Stimulated activated CD4-positive, alpha-beta T cell treated with anti-CD3 and anti-CD28 coated beads, Interleukin-2, amount 100 ng/mL, for 48 hours (primary cell): ENCODE measurements around the gene ADRA1B.

Experiments
- DNase-seq, 2 donors: peaks; one replicate each; pipeline ENCODE4 v3.0.0-alpha.2; 2020

ADRA1B gene

GRCh38 chr5:159902444-159903121, 13.7 kb upstream of the ADRA1B start:
- no peak for DNase-seq

DNA sequence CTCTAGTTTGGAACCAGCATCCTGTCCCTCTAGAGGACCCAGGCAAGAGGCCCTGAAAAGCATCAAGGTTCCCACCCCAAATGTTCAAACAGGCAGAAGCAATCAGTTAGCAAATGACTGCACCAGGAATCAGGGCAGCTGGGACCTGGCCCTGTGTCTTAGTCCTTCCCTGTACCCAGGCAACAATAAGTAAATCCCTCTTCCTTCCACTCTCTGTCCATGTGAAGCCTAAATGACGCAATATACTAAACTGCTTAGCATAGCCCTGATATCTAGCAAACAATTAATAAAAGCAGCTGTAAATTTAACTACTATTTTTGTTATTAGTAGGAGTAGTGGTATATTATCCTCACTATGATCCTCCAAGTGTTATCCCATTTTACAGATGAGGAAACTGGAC, 13.2 kb upstream of the ADRA1B start:
- no peak for DNase-seq

DNA sequence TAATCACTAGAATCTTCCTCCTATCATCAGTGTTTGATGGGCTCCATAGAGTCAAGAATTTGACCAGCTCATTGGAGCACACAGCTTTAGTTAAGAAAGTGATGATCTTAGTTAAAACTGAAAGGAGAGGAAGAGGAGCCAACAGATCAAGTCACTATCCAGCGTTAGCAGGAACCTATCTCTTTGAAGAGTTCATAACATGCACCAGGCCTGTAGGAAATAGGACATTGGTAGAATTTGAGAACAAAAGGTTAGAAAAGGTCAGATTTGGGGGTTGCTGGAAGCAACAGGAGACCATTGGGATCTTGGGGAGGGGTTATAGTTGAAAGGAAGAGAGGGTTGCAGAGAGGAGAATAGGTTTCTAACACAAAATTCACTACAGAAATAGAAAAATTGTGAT, 11.4 kb upstream of the ADRA1B start:
- DNase-seq: no peak

GRCh38 chr5:159905496-159905895, 10.8 kb upstream of the ADRA1B start:
- no peak for DNase-seq

DNA sequence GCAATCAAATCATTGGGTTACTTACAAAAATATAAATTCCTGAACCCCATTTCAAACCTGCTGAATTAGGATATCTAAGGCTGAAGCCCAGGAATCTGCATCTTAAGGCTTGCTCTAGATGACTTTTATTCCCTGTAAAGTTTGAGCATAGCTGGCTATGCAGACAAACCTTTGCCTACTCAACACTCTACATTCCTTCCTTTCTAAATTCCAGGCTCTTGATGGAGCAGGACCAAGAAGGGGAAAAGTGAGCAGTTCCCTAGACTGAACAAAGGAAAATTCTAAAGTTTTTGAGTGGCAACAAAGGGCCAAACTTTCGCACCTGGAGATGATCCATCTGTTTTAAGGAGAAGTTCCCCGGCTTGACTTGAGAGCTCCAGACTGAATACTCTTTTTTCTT, 9.8 kb upstream of the ADRA1B start:
- DNase-seq: no peak

DNA sequence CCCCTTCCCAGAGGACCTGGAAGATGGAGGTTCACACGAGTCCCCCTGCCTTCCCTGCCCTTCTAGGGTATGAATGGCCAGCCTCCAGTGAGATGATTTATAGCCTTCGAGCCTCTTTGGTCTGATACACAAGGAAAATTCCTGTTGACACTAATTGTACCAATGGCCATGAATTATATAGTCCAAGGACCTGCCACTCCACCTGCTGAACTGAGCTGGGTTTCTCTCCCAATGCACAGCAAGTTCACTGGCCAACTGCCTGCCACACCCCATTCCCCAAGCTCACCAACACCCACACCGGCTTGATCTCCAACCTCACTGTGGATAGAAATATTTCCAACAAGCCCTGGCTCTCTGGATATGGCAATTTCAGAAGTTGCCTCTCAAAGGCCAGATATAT, 9.3 kb upstream of the ADRA1B start:
- DNase-seq: no peak

- no peak for DNase-seq
Observed at GRCh38 chr5:159907689-159908590, 8.3 kb upstream of the ADRA1B start.

DNA sequence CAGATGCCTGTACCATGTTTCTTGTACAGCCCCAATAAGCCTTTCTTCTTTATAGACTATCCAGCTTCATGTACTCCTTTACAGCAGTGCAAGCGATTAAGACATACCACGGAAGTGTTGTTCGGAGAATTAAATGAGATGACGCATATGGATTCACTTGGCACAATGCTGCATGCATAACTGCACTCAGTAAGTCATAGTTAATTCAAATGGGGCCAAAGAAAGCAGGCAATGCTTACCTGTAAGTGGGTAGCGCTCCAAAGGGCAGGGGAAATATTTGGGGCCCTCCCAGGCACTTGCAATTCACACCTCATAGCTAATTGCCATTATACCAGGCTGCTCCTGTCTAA, 7.7 kb upstream of the ADRA1B start:
- DNase-seq: no peak

DNA sequence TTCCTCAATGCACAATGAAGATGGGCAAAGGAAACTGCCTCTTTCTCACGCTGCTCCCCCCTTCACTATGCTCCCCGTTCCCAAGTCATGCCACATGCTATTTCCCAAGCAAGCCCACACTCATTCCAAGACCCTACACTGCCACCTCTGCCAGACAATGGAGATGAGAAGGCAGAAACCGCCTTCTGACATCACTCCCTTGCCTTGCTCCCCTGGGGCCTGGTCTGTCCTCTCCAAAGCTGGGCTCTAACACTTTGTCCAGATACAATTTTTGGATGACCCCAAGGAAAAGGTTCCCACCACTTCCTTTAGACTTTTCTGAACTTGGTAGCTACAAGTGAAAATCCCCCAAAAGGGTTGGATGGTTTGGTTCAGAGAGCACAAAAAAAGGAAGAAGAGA, 7.2 kb upstream of the ADRA1B start:
- DNase-seq: no peak

- no peak for DNase-seq
Observed at GRCh38 chr5:159910207-159910842, 6.0 kb upstream of the ADRA1B start.

DNA sequence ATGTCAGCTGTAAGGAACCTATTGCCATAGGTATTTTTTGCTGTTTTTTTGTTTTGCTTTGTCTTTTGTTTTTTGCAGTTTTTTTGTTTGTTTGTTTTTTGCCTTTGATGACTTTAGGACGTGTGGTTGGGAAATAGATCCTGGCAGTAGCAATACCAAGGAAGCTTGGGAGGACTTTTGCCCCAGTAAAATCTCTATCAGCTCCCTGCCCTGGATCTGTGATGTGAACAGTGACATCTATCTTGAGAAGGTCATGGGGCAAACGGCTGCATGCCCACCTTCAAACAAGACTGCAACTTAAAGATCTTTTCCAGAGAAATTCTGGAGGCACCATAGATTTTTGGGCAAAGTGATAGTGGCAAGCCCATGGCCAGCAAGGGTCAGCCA, 5.4 kb upstream of the ADRA1B start:
- no peak for DNase-seq

- no peak for DNase-seq
Observed at GRCh38 chr5:159911349-159911748, 4.9 kb upstream of the ADRA1B start.

- DNase-seq: no peak
Observed at GRCh38 chr5:159912033-159912800, 4.1 kb upstream of the ADRA1B start.

DNA sequence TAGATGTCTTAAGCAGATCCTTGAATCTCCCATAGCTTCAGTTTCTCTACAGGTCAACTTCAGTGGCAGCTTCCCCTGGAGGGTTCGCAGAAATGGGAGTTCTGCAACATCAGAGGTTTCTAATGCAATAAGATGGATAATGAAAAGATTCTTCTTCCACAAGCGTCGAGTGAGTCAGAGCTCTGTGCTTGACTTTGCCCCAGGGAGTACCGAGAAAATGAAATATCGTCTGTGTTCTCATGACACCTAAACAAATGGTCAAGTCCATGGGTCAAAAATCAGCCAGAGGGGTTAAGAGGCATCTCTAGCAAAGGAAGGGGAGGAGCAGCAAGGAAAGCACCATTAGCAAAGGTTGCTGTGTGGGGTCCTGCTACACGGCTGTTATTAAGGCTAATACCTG, 3.2 kb upstream of the ADRA1B start:
- no peak for DNase-seq

DNA sequence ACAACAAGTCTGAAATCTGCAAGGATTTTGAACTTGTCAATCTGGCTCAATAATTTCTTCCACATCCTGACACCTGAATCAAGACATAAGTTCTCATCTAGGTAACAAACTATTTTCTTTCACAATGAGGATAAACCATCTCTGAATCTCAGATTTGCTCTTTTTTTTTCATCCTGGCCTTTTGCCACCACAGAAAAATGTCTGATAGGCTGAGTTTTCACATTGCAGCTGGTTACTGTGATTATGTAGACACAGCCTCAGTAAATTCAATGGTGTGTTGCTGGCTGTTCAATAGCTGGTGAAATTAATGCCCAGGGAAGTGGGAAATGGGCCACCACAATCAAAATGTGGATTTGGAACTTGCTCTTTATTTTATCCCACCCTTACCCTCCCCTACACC, 2.8 kb upstream of the ADRA1B start:
- DNase-seq: no peak

DNA sequence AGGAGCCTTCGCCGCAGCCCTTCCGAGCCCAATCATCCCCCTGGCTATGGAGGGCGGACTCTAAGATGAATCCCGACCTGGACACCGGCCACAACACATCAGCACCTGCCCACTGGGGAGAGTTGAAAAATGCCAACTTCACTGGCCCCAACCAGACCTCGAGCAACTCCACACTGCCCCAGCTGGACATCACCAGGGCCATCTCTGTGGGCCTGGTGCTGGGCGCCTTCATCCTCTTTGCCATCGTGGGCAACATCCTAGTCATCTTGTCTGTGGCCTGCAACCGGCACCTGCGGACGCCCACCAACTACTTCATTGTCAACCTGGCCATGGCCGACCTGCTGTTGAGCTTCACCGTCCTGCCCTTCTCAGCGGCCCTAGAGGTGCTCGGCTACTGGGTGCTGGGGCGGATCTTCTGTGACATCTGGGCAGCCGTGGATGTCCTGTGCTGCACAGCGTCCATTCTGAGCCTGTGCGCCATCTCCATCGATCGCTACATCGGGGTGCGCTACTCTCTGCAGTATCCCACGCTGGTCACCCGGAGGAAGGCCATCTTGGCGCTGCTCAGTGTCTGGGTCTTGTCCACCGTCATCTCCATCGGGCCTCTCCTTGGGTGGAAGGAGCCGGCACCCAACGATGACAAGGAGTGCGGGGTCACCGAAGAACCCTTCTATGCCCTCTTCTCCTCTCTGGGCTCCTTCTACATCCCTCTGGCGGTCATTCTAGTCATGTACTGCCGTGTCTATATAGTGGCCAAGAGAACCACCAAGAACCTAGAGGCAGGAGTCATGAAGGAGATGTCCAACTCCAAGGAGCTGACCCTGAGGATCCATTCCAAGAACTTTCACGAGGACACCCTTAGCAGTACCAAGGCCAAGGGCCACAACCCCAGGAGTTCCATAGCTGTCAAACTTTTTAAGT, 819 bp downstream of the ADRA1B start:
- no peak for DNase-seq

DNA sequence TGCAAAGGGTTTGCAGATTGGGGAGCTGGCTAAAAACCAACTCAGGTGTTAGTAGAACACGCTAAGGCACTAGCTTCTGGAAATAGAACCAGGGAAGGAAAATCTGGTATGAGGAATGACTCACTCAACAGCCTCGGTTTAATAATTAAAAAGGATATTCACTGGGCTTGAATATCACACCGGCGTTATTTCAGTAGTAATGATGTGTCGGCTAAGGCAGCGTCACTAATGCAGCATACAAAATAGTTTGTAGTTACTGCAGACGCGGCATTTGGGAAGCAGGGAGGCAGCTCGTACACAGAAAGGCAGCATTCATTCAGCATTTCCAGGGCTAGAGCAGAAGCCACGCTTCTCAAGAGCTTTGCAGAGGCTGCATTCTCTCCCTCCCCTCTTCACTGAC, 1.7 kb downstream of the ADRA1B start:
- DNase-seq: no peak

DNA sequence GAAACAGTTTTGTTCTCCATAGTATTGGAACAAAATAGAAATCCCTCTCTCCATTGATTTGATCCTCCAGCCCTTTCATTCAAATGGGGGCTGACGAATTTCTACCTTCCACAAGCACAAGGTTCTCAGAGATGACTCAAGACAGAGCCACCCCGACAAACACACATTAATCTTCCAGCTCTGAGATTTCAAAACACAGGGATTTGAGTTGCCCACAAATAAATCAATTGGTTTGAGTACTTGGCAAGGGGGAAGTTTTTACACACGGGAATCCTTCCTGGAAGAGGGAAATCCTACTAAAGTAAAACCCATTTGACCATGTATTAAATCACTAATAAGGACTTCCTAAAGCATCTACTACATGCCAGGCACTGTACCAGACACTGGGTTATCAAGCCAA, 5.4 kb downstream of the ADRA1B start:
- no peak for DNase-seq

DNA sequence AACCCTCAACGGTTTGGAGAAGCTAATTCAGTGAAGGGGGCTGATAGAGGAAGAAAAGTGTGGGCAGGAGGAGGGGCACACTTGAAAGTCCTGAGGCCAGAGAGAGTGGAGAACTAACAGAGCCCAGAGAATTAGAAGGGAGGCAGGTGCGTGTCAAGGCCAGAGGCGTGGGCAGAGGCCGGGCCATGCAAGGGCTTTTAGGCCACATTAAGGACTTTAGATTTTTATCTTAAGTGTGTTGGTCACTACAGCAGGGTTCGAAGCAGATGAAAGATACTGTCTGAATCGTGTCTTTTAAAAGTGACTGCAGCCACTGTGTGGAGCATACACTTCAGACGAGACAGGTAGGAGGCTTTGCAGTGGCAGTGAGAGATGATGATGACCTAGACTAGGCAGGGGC, 6.7 kb downstream of the ADRA1B start:
- DNase-seq: no peak

- DNase-seq: no peak
Observed at GRCh38 chr5:159928122-159928909, 12.0 kb downstream of the ADRA1B start.

GRCh38 chr5:159929176-159929575, 12.9 kb downstream of the ADRA1B start:
- DNase-seq: no peak
